ENCODE measurements around the gene TVP23C. TPM values are rescaled to one million over a fixed set of nuclear protein-coding genes. Genes with fewer than 3 reads are reported as not detected.
"Not testable (repeated sequence)": the region's sequence is repeated elsewhere in the genome, so short reads cannot be mapped to it uniquely, and the experiment has no call there.

The TVP23C gene
- polyA plus RNA-seq: 2.9 TPM

DNA sequence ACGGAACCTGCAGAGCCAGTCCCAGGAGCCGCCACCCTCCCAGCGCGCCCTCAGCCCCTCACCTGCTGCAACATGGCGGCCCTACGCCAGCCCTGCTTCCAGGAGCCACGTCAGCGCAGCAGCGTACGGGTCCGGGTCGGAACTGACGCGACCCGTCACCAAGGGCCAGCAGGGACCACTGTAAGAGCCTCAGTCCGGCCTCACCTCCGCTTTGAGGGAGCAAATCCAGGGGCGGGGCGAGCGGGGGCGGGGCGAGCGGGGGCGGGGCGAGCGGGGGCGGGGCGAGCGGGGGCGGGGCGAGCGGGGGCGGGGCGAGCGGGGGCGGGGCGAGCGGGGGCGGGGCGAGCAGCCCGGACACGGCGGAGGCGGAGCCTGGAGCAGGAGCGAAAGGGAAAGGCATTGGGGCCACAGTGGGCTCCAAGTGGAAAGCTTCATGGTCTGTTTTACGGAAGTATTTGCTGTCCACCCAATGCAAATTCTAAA is at the start of gene TVP23C:
TVP23C (minus strand) TSS at position 109 of the 483 bp plus-strand sequence; CDS start at position 74, 35 bp downstream.
- peak within 1 kb of the TSS; percentile 81 to 98 (median 94) for H3K4me3 Mint-ChIP-seq
- not testable (repeated sequence) for H3K4me1 Mint-ChIP-seq, H3K36me3 Mint-ChIP-seq, H3K27me3 Mint-ChIP-seq, H3K9me3 Mint-ChIP-seq
- peak within 1 kb of the TSS; percentile 49 to 86 (median 76) for H3K27ac Mint-ChIP-seq

DNA sequence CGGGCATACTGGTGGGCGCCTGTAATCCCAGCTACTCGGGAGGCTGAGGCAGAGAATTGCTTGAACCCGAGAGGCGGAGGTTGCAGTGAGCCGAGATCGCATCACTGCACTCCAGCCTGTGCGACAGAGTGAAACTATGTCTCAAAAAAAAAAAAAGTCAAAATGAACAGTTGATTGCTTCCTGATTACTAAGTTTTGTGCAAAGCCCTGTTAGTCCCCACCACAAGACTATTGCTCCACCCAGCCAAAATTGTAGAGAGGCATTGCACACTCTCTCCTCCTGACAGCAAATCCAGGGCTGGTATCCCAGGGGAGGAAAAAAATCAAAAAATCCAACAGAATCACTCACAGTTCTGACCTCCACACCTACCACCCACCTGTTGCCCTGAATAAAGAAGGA is 29.7 kb upstream of the TVP23C start:
- H3K27me3 Mint-ChIP-seq: peaks cover 20% of the 10 kb centered on the region
- peaks cover 4 to 10% (median 7%) of the 10 kb centered on the region in 3 donors for H3K4me1 Mint-ChIP-seq
- not testable (repeated sequence) for H3K36me3 Mint-ChIP-seq, H3K9me3 Mint-ChIP-seq, H3K27ac Mint-ChIP-seq
- H3K4me3 Mint-ChIP-seq: peak overlapping the region in 1 of 4 donors; percentile 60

DNA sequence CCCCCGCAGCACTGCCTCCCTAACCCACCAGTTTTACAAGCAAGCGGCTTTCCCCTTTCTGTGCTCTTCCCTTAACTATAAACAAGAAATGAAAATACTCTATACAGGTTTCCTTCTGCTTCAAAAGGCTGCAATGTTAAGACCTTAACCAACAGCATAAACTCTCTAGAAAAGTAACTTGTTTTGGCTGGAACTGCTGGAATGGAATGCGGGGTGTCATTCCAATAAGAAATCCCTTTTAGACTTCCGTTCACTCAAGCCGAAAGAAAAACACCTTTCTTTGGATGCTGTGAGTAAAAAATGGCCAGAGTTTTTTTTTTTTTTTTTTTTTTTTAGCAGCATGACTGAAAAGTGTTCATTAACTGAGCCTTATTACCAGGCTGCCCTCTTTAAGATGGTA is 28.7 kb upstream of the TVP23C start:
- H3K36me3 Mint-ChIP-seq, H3K27ac Mint-ChIP-seq, H3K9me3 Mint-ChIP-seq: not testable (repeated sequence)
- H3K4me1 Mint-ChIP-seq: peaks cover 5 to 10% (median 7%) of the 10 kb centered on the region in 3 donors
- peak overlapping the region in 1 of 4 donors; percentile 2 for H3K4me3 Mint-ChIP-seq
- H3K27me3 Mint-ChIP-seq: peaks cover 22% of the 10 kb centered on the region

DNA sequence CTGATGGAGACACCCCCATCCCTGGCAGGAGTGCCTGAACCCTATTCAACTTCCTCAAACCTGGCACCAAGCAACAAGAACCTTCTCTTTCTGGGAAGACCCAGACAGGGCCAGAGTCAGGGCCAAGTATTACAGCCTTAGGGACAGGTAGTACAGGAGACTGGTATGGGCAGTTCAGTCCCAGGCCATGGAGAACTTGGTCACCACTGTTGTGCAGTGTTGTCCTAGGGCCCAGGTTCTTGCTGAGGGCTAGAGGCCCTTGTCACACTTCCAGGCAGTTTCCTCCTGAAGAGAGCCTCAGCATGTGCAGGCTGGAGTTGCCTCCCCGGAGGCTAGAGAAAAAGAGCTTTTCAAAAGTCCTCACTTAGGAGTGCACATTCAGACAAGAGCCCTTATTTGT is 27.6 kb upstream of the TVP23C start:
- not testable (repeated sequence) for H3K36me3 Mint-ChIP-seq, H3K9me3 Mint-ChIP-seq, H3K4me3 Mint-ChIP-seq, H3K27ac Mint-ChIP-seq
- H3K4me1 Mint-ChIP-seq: peaks cover 5 to 10% (median 7%) of the 10 kb centered on the region in 3 donors
- H3K27me3 Mint-ChIP-seq: peaks cover 29% of the 10 kb centered on the region

DNA sequence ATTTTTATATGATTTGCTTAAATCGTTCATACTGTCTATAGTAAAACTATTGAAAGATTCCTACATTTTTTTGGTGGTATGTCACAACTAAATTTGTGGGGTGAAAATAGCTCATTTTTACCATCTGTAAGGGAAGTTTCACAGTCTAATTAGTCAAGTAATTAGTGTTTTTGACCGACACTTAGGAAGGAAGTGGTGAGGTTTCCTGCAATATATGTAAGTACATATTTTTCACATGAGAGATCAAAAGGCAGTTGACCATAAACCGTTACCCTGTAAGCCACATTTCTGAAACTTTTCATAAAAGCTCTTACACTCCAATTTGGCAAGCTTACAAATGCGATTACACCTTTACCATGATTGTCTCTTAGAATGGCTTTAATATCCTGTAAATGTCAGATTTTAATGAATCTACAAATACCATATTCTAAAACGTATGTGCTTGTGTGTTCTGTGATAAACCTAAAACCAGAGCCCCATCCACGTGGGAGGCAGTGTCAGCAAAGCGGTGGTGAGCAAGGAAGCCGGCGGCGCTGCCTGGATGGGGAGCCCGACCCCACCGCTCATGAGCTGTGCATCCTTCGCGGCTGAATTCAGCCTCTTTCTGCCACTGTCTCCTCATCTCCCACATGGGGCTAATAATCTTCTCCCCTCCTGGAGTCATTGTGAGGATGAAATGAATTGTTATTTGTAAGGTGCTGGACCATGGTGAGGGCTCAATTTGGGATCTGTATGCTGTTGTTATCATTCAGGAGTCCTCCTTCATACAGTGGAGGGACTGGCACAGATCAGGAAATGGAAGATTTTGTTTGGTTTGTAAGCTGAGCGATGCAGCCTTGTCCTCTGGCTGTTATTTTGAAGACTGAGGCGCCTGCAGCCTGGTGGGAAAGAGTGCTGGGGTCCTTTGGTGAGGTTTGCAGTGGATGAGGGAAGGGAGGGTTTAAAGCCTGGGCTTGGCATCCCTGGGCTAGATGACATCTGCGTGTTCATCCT is 26.6 kb upstream of the TVP23C start:
- Mint-ChIP-seq H3K4me3 (peak overlapping the region in 1 of 4 donors; percentile 58), H3K4me1 (peaks cover 5 to 10% (median 7%) of the 10 kb centered on the region in 3 donors)

DNA sequence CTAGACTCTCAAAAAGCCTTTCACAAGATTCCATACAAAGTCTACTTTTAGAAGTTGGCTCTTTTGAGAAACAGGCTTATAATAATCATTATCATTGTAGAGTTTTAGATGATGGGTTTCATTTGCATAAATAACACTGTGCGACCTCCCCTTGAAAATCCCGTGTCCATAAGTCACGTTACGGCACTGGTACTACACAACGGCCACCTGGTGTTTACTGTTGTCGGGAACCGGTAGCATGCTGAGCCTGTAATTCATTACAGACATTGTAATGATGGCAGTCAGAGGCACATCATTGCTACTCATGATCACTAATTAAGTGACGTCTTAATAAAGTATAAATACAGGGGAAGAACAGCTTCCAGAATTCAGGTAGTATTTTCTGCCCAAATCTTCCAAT is 24.7 kb upstream of the TVP23C start:
- not testable (repeated sequence) for H3K36me3 Mint-ChIP-seq, H3K9me3 Mint-ChIP-seq, H3K4me3 Mint-ChIP-seq, H3K27ac Mint-ChIP-seq
- H3K27me3 Mint-ChIP-seq: peaks cover 29% of the 10 kb centered on the region
- H3K4me1 Mint-ChIP-seq: peaks cover 5 to 10% (median 7%) of the 10 kb centered on the region in 3 donors

More for the DNA sequence above, 26.6 kb upstream of the TVP23C start:
- Mint-ChIP-seq H3K27ac (peak overlapping the region in 1 of 3 donors; percentile 23), H3K27me3 (peaks cover 29% of the 10 kb centered on the region)
- H3K36me3 Mint-ChIP-seq, H3K9me3 Mint-ChIP-seq: not testable (repeated sequence)

DNA sequence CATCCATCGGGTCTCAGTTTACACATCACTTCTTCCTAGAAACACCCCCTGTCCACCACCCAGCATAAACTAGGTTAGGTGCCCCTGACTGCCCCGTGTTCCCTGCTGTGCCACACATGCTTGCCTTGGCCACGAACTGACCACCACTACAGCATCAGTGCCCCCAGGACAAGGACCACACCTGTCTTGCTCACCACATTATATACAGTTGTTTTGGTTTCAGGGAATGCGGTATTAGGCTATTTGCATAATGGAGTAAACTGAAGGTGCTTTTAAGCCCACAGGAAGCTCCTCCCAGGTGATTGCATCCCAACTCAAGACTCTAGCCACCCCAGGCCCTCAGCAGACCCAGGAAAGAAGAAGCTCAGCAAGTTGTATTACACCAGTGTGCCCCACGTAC is 20.0 kb upstream of the TVP23C start:
- not testable (repeated sequence) for H3K27ac Mint-ChIP-seq, H3K36me3 Mint-ChIP-seq, H3K9me3 Mint-ChIP-seq, H3K4me3 Mint-ChIP-seq, H3K4me1 Mint-ChIP-seq
- H3K27me3 Mint-ChIP-seq: peaks cover 16% of the 10 kb centered on the region

DNA sequence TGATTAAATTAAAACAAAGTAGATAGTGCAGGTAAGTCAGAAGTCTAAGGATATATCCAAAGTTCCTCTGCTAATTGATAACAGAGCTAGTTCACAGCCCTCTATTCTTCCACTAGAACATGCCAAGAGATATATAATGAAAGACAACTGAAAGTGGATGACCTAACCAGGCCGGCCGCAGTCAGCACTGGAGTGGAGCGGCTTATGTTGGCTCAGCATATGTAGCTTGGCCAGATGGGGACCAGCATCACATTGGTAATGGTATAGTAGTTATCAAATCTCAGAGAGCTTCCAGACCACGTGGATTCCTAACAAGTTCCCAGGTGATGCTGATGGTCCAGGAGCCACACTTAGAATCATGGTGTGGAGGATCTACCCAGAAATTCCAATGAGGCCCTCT is 18.2 kb upstream of the TVP23C start:
- H3K4me3 Mint-ChIP-seq, H3K4me1 Mint-ChIP-seq, H3K36me3 Mint-ChIP-seq, H3K27me3 Mint-ChIP-seq, H3K27ac Mint-ChIP-seq, H3K9me3 Mint-ChIP-seq: not testable (repeated sequence)

DNA sequence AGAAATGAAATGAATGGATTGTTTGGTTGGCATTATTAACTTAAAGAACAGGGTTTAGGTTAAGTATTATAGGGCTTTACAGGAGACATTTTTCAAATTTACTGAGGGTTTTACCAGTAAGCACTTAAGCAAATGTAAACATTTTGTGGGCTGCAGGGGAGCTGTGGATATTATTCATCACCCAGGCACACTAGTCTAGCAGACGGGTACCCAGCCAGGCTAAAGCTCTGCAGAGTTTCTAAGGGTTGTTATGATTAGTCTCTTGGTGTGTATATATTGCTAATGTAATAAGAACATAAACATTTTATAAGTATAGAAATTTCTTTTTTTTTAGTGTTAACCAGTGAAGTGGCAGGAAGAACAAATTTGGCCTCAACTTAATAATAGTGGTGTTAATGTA is 13.6 kb upstream of the TVP23C start:
- H3K9me3 Mint-ChIP-seq, H3K4me1 Mint-ChIP-seq, H3K27me3 Mint-ChIP-seq, H3K27ac Mint-ChIP-seq, H3K36me3 Mint-ChIP-seq, H3K4me3 Mint-ChIP-seq: not testable (repeated sequence)

DNA sequence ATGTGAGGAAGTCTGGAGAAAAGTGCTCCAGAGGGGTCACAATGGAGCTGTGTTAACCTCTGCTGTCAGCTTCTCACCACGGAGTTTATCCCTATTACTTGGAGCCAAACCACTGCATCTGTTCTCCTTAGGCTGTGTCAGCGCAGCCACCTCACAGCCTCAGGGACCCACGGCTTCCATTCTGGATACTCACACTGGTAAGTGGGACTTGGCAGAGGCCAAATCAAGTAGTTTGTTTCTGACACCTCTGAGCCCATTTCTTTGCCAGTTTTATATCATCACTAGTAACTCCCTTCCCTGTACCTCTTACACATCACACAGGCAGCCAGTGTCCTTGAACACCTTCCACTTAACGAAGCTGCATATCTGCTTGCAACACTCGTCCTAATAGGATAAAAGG is 11.4 kb upstream of the TVP23C start:
- H3K4me3 Mint-ChIP-seq, H3K27me3 Mint-ChIP-seq, H3K9me3 Mint-ChIP-seq, H3K36me3 Mint-ChIP-seq, H3K4me1 Mint-ChIP-seq, H3K27ac Mint-ChIP-seq: not testable (repeated sequence)

DNA sequence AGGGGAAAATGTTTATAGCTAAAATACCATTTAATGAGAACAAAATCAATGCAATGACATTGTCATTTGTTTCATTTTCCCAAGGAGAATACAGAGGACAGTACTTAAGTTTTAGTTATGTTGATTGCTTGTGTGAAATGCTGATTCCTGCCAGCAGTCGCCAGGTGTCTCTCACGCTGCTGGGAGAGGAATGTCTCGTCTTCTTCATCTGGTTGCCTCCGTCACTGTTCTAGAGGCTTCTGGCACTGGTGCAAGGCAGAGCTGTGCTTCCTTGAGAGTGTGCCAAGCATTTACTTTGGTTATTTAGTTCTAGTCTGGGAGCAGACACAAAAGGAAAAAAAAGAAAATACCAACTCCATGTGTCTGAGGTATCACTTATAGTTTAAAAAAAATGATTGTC is 10.6 kb upstream of the TVP23C start:
- H3K27ac Mint-ChIP-seq, H3K27me3 Mint-ChIP-seq, H3K9me3 Mint-ChIP-seq, H3K36me3 Mint-ChIP-seq, H3K4me1 Mint-ChIP-seq, H3K4me3 Mint-ChIP-seq: not testable (repeated sequence)

DNA sequence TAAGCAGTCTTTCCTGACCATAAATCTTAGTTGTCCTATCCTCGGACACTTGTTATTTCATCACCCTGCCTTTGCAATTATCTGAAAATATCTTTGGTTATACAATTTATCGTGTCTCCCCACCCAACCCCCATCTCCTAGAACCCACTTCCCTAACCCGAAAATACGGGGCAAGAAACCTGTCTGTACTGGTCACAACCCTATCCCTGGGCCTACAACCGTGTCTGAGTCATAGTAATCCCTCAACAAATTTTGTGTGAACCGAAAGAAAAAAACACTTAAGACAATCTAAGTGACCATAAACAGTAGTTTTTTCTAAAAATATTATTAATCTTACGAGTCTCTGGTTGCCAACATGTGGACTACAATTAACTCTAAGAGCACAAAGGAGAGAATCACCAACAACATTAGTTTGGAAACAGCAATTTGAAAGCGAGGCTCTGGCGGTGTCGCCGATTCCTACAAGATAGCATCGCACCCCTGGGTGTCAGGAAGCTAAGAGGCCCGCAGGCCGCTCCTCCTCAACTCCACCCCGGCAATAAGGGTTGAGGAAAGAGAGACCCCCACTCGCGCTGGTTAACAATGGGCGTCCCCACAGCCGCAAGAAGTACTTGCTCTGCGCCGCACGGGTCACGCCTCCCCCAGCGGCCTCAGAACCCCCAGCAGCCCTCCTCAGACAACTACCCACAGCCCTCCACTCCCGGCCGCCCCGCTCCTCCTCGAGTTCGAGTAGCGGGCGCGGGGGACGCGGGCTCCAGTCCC is 489 bp downstream of the TVP23C start:
- H3K36me3 Mint-ChIP-seq, H3K27me3 Mint-ChIP-seq, H3K4me1 Mint-ChIP-seq, H3K9me3 Mint-ChIP-seq: not testable (repeated sequence)
- Mint-ChIP-seq H3K4me3 (peak overlapping the region; percentile 81 to 98 (median 94)), H3K27ac (peak overlapping the region in 2 of 3 donors; percentile 49 to 76)

DNA sequence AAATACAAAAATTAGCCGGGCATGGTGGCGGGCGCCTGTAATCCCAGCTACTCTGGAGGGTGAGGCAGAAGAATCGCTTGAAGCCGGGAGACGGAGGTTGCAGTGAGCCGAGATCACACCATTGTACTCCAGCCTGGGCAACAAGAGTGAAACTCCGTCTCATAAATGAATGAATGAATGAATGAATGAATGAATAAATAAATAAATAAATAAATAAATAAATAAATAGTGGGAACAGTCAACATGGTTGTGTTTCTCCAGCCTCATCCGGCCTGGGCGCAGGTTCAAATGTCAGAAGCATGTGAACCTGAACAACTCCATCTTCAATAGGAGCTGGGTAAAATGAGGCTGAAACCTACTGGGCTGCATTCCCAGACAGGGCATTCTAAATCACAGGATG is 1.8 kb downstream of the TVP23C start:
- not testable (repeated sequence) for H3K27me3 Mint-ChIP-seq, H3K4me3 Mint-ChIP-seq, H3K27ac Mint-ChIP-seq, H3K36me3 Mint-ChIP-seq, H3K9me3 Mint-ChIP-seq, H3K4me1 Mint-ChIP-seq

DNA sequence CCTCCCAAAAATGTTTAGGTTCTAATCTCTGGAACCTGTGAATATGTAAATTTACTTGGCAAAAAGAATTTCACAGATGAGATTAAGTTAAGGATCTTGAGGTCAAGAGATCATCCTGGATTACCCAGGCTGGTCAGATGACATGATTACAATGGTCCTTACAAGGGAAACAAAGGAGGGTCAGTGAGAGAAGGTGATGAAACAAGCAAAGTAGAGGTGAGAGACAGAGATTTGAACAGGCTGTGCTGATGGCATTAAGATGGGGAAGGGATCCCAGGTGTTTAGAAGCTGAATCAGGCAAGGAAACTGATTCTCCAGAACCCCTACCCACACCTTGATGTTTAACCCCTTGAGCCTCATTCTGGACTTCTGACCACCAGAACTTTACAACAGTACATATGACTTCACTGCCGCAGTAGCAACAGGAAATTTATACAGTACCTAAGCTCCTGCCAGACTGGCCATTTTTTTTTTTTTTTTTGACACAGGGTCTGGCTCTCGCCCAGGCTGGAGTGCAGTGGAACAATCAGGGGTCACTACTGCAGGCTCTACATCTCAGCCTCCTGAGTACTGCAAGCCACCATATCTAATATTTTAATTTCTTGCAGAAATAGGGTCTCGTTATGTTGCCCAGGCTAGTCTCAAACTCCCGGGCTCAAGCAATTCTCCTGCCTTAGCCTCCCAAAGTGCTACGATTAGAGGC is 4.7 kb downstream of the TVP23C start:
- H3K4me1 Mint-ChIP-seq, H3K36me3 Mint-ChIP-seq, H3K9me3 Mint-ChIP-seq, H3K4me3 Mint-ChIP-seq, H3K27me3 Mint-ChIP-seq, H3K27ac Mint-ChIP-seq: not testable (repeated sequence)

DNA sequence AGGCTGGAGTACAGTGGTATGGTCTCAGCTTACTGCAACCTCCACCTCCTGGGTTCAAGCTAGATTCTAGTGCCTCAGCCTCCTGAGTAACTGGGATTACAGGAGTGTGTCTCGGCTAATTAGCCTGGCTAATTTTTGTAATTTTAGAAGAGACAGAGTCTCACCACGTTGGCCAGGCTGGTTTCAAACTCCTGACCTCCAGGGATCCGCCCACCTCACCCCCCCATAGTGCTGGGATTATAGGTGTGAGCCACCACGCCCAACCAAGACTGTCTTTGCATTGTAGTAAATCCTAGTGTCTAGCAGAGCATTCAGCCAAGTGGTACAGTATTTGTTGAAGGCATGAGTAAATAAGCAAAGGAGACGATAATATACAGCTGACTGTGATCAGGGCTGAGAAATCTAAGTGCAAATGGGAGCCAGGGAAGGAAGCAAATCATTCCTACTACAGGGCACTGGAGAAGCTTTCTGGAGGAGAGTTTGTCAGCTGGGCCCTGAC is 5.9 kb downstream of the TVP23C start:
- H3K4me3 Mint-ChIP-seq, H3K27ac Mint-ChIP-seq, H3K9me3 Mint-ChIP-seq, H3K27me3 Mint-ChIP-seq, H3K36me3 Mint-ChIP-seq, H3K4me1 Mint-ChIP-seq: not testable (repeated sequence)

Data from IgD-negative memory B cell (primary cell).